NB4 (cell line): Measurements from ENCODE around the gene GLMP.

Experiments
- DNase-seq: peaks from one replicate; pipeline ENCODE4 v3.0.0; 2010; ENCODE audit warnings: low read depth
- H3K4me3 ChIP-seq: one replicate; pipeline ENCODE4 v1.5.1; 2011; ENCODE audit warnings: mild to moderate bottlenecking, low read depth, low read length, moderate library complexity
- CTCF ChIP-seq: IDR thresholded peaks from one replicate; pipeline ENCODE4 v1.5.1; 2012; ENCODE audit warnings: low read depth, low read length
- MYC ChIP-seq: IDR thresholded peaks from 2 replicates; pipeline ENCODE4 v1.6.1; 2011; ENCODE audit warnings: low read depth, low read length
- POLR2A ChIP-seq: IDR thresholded peaks from 2 replicates; pipeline ENCODE4 v1.6.1; 2011; ENCODE audit warnings: mild to moderate bottlenecking; ENCODE audit not compliant: insufficient read length; ENCODE audit errors: extremely low read depth
- TF ChIP-seq, protein P1 (sequence below): IDR thresholded peaks from 2 replicates; pipeline ENCODE4 v1.6.1; 2011; ENCODE audit warnings: low read depth, low read length

Gene GLMP

GRCh38 chr1:156244712-156245111, 50.8 kb downstream of the GLMP start:
- H3K4me3 ChIP-seq: no peak overlapping the region
- no peak for DNase-seq
- TF ChIP-seq CTCF (no peak), MYC (no peak), POLR2A (no peak)
- TF ChIP-seq, protein P1, sequence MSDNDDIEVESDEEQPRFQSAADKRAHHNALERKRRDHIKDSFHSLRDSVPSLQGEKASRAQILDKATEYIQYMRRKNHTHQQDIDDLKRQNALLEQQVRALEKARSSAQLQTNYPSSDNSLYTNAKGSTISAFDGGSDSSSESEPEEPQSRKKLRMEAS: no peak

DNA sequence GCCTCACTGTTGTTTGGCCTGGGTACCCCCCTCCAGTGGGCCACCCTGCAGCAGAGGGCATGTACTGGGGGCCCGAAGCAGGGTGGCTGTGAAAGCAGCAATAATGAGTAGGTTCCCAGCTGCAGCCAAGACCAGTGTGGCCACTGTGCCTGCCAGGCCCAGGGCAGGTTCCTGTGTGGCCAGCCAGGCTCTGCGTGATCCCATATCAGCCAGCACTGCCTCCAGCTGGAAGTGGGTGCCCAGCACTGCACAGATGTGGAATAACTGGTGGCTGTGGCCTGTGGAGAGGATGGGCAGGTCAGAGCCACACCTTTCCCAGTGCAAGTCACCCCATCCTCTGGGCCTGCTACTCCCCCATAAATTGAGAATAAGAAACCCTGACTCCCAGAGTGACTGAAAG, 51.4 kb downstream of the GLMP start:
- DNase-seq: no peak
- H3K4me3 ChIP-seq: no peak overlapping the region
- TF ChIP-seq MYC (no peak), CTCF (no peak)
- TF ChIP-seq, protein P1: no peak

DNA sequence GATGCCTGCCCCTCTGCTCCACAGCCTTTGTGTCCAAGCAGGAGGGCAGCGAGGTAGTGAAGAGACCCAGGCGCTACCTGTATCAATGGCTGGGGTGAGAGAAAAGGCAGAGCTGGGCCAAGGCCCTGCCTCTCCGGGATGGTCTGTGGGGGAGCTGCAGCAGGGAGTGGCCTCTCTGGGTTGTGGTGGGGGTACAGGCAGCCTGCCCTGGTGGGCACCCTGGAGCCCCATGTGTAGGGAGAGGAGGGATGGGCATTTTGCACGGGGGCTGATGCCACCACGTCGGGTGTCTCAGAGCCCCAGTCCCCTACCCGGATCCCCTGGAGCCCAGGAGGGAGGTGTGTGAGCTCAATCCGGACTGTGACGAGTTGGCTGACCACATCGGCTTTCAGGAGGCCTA, 52.7 kb downstream of the GLMP start:
- DNase-seq: no peak
- TF ChIP-seq POLR2A (no peak), CTCF (no peak), MYC (no peak)
- TF ChIP-seq, protein P1: no peak
- H3K4me3 ChIP-seq: no peak overlapping the region
